Liver (tissue), 9 donors: Measurements from ENCODE around the gene CDC6. TPM values are rescaled to one million over a fixed set of nuclear protein-coding genes. Genes with fewer than 3 reads are reported as not detected.

Source experiments
- DNase-seq: peaks from one replicate; pipeline ENCODE4 v3.0.0-alpha.2; 2017; ENCODE audit warnings: low spot score
- H3K27ac ChIP-seq, 2 donors: one replicate each; pipeline ENCODE4 v1.7.0; 2013; ENCODE audit warnings: inconsistent platforms in 2 of 2, low read length in 2 of 2, control low read depth in 1 of 2, low read depth in 1 of 2, mild to moderate bottlenecking in 1 of 2
- H3K27me3 ChIP-seq, 4 donors: one replicate each; pipeline versions ENCODE4 v1.6.1 to v1.7.0; 2013; ENCODE audit warnings: low read length in 3 of 4, inconsistent platforms in 1 of 4, mild to moderate bottlenecking in 1 of 4, moderate library complexity in 1 of 4; ENCODE audit not compliant: control insufficient read depth in 4 of 4, insufficient read depth in 4 of 4
- H3K36me3 ChIP-seq, 4 donors: one replicate each; pipeline versions ENCODE4 v1.6.1 to v1.7.0; 2013; ENCODE audit warnings: low read length in 3 of 4, mild to moderate bottlenecking in 3 of 4, low read depth in 1 of 4, moderate library complexity in 1 of 4; ENCODE audit not compliant: control insufficient read depth in 4 of 4, insufficient read depth in 3 of 4
- H3K4me1 ChIP-seq, 4 donors: one replicate each; pipeline versions ENCODE4 v1.6.1 to v1.7.0; 2013; ENCODE audit warnings: low read length in 3 of 4, mild to moderate bottlenecking in 3 of 4, moderate library complexity in 1 of 4; ENCODE audit not compliant: control insufficient read depth in 4 of 4, insufficient read depth in 4 of 4
- H3K4me3 ChIP-seq, 3 donors: one replicate each; pipeline versions ENCODE4 v1.6.1 to v1.7.0; 2013; ENCODE audit warnings: low read length in 3 of 3, control low read depth in 1 of 3, low read depth in 1 of 3, mild to moderate bottlenecking in 1 of 3
- H3K9ac ChIP-seq, 2 donors: one replicate each; pipeline ENCODE4 v1.7.0; 2013; ENCODE audit warnings: low read length in 2 of 2, mild to moderate bottlenecking in 2 of 2, moderate library complexity in 2 of 2, control low read depth in 1 of 2, low read depth in 1 of 2
- H3K9me3 ChIP-seq, 4 donors: one replicate each; pipeline versions ENCODE4 v1.6.1 to v1.7.0; 2013; ENCODE audit warnings: low read length in 3 of 4; ENCODE audit not compliant: control insufficient read depth in 4 of 4
- ATF3 ChIP-seq: IDR thresholded peaks from 2 replicates; pipeline ENCODE4 v1.6.1; 2016; ENCODE audit warnings: antibody characterized with exemption
- CTCF ChIP-seq: fragments of 150-350 bp; IDR thresholded peaks from 2 replicates; pipeline ENCODE4 v1.5.1; 2017; ENCODE audit warnings: improper control_type of control experiment, low read depth, low read length; ENCODE audit not compliant: missing input control
- EGR1 ChIP-seq, 2 donors: IDR thresholded peaks; 2 replicates each; pipeline ENCODE4 v1.6.1; 2016 to 2018; ENCODE audit warnings: antibody characterized with exemption in 2 of 2, low read depth in 2 of 2
- FOXA2 ChIP-seq: IDR thresholded peaks from 2 replicates; pipeline ENCODE4 v1.6.1; 2016; ENCODE audit warnings: antibody characterized with exemption
- GABPA ChIP-seq, 2 donors: IDR thresholded peaks in 1 of 2; conservative IDR thresholded peaks in 1 of 2; 2 replicates each; pipeline ENCODE4 v1.6.1; 2016; ENCODE audit warnings: antibody characterized with exemption in 2 of 2, mild to moderate bottlenecking in 1 of 2, moderate library complexity in 1 of 2
- HNF4A ChIP-seq, 2 donors: conservative IDR thresholded peaks; 2 replicates each; pipeline ENCODE4 v1.6.1; 2016; ENCODE audit warnings: antibody characterized with exemption in 2 of 2, mild to moderate bottlenecking in 2 of 2
- HNF4G ChIP-seq: IDR thresholded peaks from 2 replicates; pipeline ENCODE4 v1.6.1; 2016; ENCODE audit warnings: antibody characterized with exemption
- JUND ChIP-seq, 2 donors: IDR thresholded peaks; 2 replicates each; pipeline ENCODE4 v1.6.1; 2016; ENCODE audit warnings: antibody characterized with exemption in 2 of 2
- MAX ChIP-seq: IDR thresholded peaks from 2 replicates; pipeline ENCODE4 v1.6.1; 2016; ENCODE audit warnings: antibody characterized with exemption
- NR2F2 ChIP-seq: IDR thresholded peaks from 2 replicates; pipeline ENCODE4 v1.6.1; 2016; ENCODE audit warnings: antibody characterized with exemption
- RAD21 ChIP-seq, 2 donors: IDR thresholded peaks; 2 replicates each; pipeline ENCODE4 v1.6.1; 2016; ENCODE audit warnings: antibody characterized with exemption in 2 of 2, mild to moderate bottlenecking in 2 of 2
- REST ChIP-seq: IDR thresholded peaks from 2 replicates; pipeline ENCODE4 v1.6.1; 2016; ENCODE audit warnings: antibody characterized with exemption, mild to moderate bottlenecking
- RXRA ChIP-seq, 2 donors: IDR thresholded peaks; 2 replicates each; pipeline ENCODE4 v1.6.1; 2017 to 2018; ENCODE audit warnings: antibody characterized with exemption in 2 of 2, mild to moderate bottlenecking in 1 of 2
- SP1 ChIP-seq: IDR thresholded peaks from 2 replicates; pipeline ENCODE4 v1.6.1; 2018; ENCODE audit warnings: antibody characterized with exemption, mild to moderate bottlenecking
- TAF1 ChIP-seq: conservative IDR thresholded peaks from 2 replicates; pipeline ENCODE4 v1.6.1; 2016; ENCODE audit warnings: antibody characterized with exemption, mild to moderate bottlenecking
- YY1 ChIP-seq: IDR thresholded peaks from 2 replicates; pipeline ENCODE4 v1.6.1; 2016; ENCODE audit warnings: antibody characterized with exemption, mild to moderate bottlenecking
- ZBTB33 ChIP-seq: IDR thresholded peaks from 2 replicates; pipeline ENCODE4 v1.6.1; 2016; ENCODE audit warnings: antibody characterized with exemption
- WGBS: extraction: QIAGEN DNeasy Blood & Tissue Kit; methylation state at CpG from one replicate; pipeline ENCODE4 v1.1.7; 2013; 5-methylcytosine and 5-hydroxymethylcytosine counted together
- polyA plus RNA-seq, 2 donors: library from polyadenylated mRNA; stranded (reverse) in 1 of 2; unstranded in 1 of 2; fragments of 200-250 nt in 1 of 2; fragments of >200 nt in 1 of 2; fragmentation: Nextera tagmentation in 1 of 2; extraction: Ambion mirVana in 1 of 2; gene quantifications; one replicate each; pipeline versions ENCODE4 v1.2.1 to v1.2.3, GENCODE V29; 2013 to 2015
- total RNA-seq, 2 donors: library from RNA; depleted of rRNA; stranded (reverse); fragments of >200 nt; gene quantifications; one replicate each; pipeline ENCODE4 v1.2.3, GENCODE V29; 2014
- donor health status: healthy.
- donor health status: healthy.
- donor health status: healthy.
- donor health status: healthy.
- donor health status: healthy.

Gene CDC6
- total and polyA plus RNA-seq, 4 donors = 0.54 to 16.5 (median 2.5) TPM

- Histone ChIP-seq H3K4me3 (peak overlapping the region; percentile 61 to 86 (median 75)), H3K9me3 (no peaks in the 10 kb centered on the region), H3K36me3 (no peaks in the 10 kb centered on the region), H3K27ac (peak overlapping the region; percentile 81 to 94), H3K4me1 (peaks cover 33 to 82% (median 73%) of the 10 kb centered on the region in 4 donors), H3K9ac (peak overlapping the region; percentile 80 to 87), H3K27me3 (no peaks in the 10 kb centered on the region)
- no peak for DNase-seq
- TF ChIP-seq ZBTB33 (no peak), NR2F2 (no peak), MAX (no peak), ATF3 (no peak), YY1 (no peak), GABPA (IDR thresholded peaks at IDR 0.05 in 1 of 2, conservative IDR thresholded peaks at IDR 0.05 in 1 of 2) (no peak)
- 7% methylated on average over 13 of the region's 13 CpGs for WGBS
These were observed 31.2 kb downstream of the CDC6 start for GRCh38 chr17:40318830-40319391.

GRCh38 chr17:40319651-40320540 is 32.2 kb downstream of the CDC6 start:
- H3K27ac ChIP-seq = peak overlapping the region; percentile 64 to 81

More at GRCh38 chr17:40319651-40320540, 32.2 kb downstream of the CDC6 start:
- TF ChIP-seq JUND (IDR thresholded peaks at IDR 0.05) (no peak), HNF4A (conservative IDR thresholded peaks at IDR 0.05) (no peak), NR2F2 (no peak), EGR1 (IDR thresholded peaks at IDR 0.05; ENCODE audit: low read depth in 2 of 2) (no peak), ZBTB33 (no peak), GABPA (IDR thresholded peaks at IDR 0.05 in 1 of 2, conservative IDR thresholded peaks at IDR 0.05 in 1 of 2) (no peak), HNF4G (no peak), REST (no peak), FOXA2 (no peak), YY1 (no peak), MAX (no peak), CTCF (no peak), SP1 (no peak), RXRA (IDR thresholded peaks at IDR 0.05) (no peak), RAD21 (IDR thresholded peaks at IDR 0.05) (no peak), TAF1 (no peak)
- Histone ChIP-seq H3K27me3 (no peaks in the 10 kb centered on the region), H3K36me3 (no peaks in the 10 kb centered on the region), H3K4me1 (peaks cover 33 to 85% (median 77%) of the 10 kb centered on the region in 4 donors), H3K9ac (no peak overlapping the region), H3K4me3 (peak overlapping the region in 1 of 3 donors; percentile 86), H3K9me3 (no peaks in the 10 kb centered on the region)
- no peak for DNase-seq
- WGBS = 64% methylated on average over 11 of the region's 11 CpGs
